ENCODE measurements around the gene DRC7.

DNA sequence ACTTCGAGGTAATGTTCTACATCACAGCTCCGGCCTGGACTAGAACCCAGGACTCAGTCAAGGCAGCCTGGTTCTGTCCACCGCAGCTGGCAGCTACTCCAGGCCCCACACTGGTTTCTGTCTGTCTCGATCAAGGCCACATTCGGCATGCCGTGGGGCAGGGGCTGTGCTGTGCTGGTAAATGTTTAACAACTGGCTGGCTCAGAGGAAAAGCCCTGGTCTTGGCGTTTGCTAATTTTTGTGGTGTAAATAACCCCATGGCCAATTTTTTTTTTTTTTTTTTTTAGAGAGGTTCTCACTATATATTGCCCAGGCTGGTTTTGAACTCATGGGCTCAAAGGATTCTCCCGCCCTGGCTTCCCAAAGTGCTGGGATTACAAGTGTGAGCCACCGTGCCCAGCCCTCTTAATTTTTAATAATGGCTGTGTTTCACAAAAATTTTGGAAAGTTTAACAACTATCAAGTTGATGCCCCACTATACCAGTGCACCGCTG, 328 bp upstream of the DRC7 start:
- TF ChIP-seq, protein P1, sequence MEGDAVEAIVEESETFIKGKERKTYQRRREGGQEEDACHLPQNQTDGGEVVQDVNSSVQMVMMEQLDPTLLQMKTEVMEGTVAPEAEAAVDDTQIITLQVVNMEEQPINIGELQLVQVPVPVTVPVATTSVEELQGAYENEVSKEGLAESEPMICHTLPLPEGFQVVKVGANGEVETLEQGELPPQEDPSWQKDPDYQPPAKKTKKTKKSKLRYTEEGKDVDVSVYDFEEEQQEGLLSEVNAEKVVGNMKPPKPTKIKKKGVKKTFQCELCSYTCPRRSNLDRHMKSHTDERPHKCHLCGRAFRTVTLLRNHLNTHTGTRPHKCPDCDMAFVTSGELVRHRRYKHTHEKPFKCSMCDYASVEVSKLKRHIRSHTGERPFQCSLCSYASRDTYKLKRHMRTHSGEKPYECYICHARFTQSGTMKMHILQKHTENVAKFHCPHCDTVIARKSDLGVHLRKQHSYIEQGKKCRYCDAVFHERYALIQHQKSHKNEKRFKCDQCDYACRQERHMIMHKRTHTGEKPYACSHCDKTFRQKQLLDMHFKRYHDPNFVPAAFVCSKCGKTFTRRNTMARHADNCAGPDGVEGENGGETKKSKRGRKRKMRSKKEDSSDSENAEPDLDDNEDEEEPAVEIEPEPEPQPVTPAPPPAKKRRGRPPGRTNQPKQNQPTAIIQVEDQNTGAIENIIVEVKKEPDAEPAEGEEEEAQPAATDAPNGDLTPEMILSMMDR (IDR thresholded peaks at IDR 0.05; ENCODE audit: low read depth, low read length, poor library complexity, severe bottlenecking) = no peak
- no peak for TF ChIP-seq EZH2phosphoT487 (IDR thresholded peaks at IDR 0.05; ENCODE audit: borderline replicate concordance, low read length)

Data from DOHH2 (cell line).